HepG2 (cell line): ENCODE data around the gene NOTUM. TPM values are rescaled to one million over a fixed set of nuclear protein-coding genes. Genes with fewer than 3 reads are reported as not detected.

Source experiments
- GTF3A ChIP-seq: sonication (generic); formaldehyde crosslinking; conservative IDR thresholded peaks from 2 replicates; pipeline ENCODE4 v1.4.0; 2020; ENCODE audit warnings: mild to moderate bottlenecking, missing genetic modification reagents
- JUND ChIP-seq: sonication (generic); formaldehyde crosslinking; IDR thresholded peaks from 2 replicates; pipeline ENCODE4 v1.8.0; 2022; ENCODE audit warnings: mild to moderate bottlenecking, missing genetic modification reagents
- SIN3A ChIP-seq: IDR thresholded peaks from 2 replicates; pipeline ENCODE4 v1.6.1; 2011; ENCODE audit warnings: low read depth, mild to moderate bottlenecking, control low read depth, low read length, borderline replicate concordance
- SP2 ChIP-seq: sonication (generic); formaldehyde crosslinking; IDR thresholded peaks from 2 replicates; pipeline ENCODE4 v1.5.1; 2020; ENCODE audit warnings: mild to moderate bottlenecking, missing genetic modification reagents
- TOPORS ChIP-seq: sonication (generic); formaldehyde crosslinking; IDR thresholded peaks from 2 replicates; pipeline ENCODE4 v1.8.0; 2023; ENCODE audit warnings: mild to moderate bottlenecking, missing genetic modification reagents
- YEATS4 ChIP-seq: sonication (generic); formaldehyde crosslinking; IDR thresholded peaks from 2 replicates; pipeline ENCODE4 v1.4.0; 2020; ENCODE audit warnings: missing genetic modification reagents, borderline replicate concordance
- ZNF816 ChIP-seq: sonication (generic); formaldehyde crosslinking; IDR thresholded peaks from 2 replicates; pipeline ENCODE4 v1.8.0; 2022; ENCODE audit warnings: missing genetic modification reagents, mild to moderate bottlenecking, borderline replicate concordance
- polyA plus RNA-seq, 8 experiments: library from polyadenylated mRNA; depleted of rRNA in 3 of 8; stranded (reverse) in 7 of 8; unstranded in 1 of 8; fragments of >200 nt; fragmentation: Illumina TruSeq in 4 of 8; extraction: Trizol in 4 of 8; gene quantifications; 2 replicates each; pipeline versions ENCODE4 v1.2.1 to v1.2.3, GENCODE V29; 2011 to 2016; ENCODE audit warnings: low read depth in 4 of 8, missing spikeins in 1 of 8, mixed read lengths in 1 of 8; ENCODE audit not compliant: insufficient read depth in 1 of 8
- total RNA-seq, 5 experiments: library from RNA; depleted of rRNA; stranded (reverse); fragments of >200 nt; fragmentation: Illumina TruSeq; extraction: Trizol; gene quantifications; 2 replicates each; pipeline ENCODE4 v1.2.3, GENCODE V29; 2016; ENCODE audit warnings: low read depth in 1 of 5
- TF ChIP-seq, protein P1 (sequence below): sonication (generic); formaldehyde crosslinking; IDR thresholded peaks from 2 replicates; pipeline ENCODE4 v1.5.1; 2020; ENCODE audit warnings: missing genetic modification reagents, mild to moderate bottlenecking, borderline replicate concordance
- TF ChIP-seq, protein P2 (sequence below): sonication (generic); formaldehyde crosslinking; IDR thresholded peaks from 2 replicates; pipeline ENCODE4 v1.4.0; 2020; ENCODE audit warnings: low read depth, missing genetic modification reagents
- TF ChIP-seq, protein P3 (sequence below): sonication (generic); formaldehyde crosslinking; IDR thresholded peaks from 2 replicates; pipeline ENCODE4 v1.4.0; 2020; ENCODE audit warnings: missing genetic modification reagents; ENCODE audit errors: not compliant biosample characterization
- TF ChIP-seq, protein P4 (sequence below): sonication (generic); formaldehyde crosslinking; IDR thresholded peaks from 2 replicates; pipeline ENCODE4 v1.8.1; 2023; ENCODE audit warnings: mild to moderate bottlenecking, inconsistent platforms, moderate library complexity, missing genetic modification reagents, borderline replicate concordance
- TF ChIP-seq, protein P5 (sequence below): sonication (generic); formaldehyde crosslinking; IDR thresholded peaks from 2 replicates; pipeline ENCODE4 v1.9.0; 2021; ENCODE audit warnings: mild to moderate bottlenecking, missing genetic modification reagents

The NOTUM gene
- total and polyA plus RNA-seq, 2 of the 13 experiments (the other 11 are each of a cell fraction or from before 2014, with no cell fraction given), result 150 to 160 TPM

DNA sequence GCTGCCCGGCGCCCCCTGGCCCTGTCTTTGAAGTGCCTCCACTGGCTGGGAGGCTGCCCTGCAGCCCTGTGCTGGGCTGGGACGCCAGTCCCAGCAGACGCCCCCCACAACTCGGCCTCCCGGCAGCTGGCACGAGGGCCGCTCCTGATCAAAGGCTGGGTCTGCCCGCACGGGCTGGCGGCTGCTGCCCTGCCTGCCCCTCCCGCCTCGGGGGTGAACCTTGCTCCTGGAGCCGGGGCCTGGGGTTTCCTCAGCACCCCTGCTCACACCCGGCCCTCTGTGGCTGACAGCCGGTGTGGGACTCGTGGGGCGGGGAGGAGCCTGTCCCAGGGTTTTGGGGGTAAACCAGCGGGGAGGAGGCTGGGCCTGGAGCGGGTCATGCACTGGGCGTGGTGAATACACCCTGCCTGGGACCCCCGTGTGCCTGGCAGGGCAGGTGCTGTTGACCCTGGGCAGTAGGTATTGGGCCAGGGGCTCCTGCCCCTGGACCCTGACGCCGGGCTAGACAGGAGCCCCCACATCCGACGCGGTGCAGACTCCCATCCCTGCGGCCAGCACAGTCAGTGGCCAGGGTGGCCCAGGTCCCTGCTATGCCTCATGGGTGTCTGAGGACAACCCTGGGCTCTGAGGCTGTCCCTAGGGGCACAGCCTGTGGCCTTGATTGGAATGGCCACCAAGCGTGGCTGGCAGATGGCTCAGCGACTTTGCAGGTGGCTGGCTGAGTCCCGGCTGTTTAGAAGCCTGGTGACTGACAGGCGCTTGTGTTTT, 40.0 kb upstream of the NOTUM start (continued):
- TF ChIP-seq, protein P1, sequence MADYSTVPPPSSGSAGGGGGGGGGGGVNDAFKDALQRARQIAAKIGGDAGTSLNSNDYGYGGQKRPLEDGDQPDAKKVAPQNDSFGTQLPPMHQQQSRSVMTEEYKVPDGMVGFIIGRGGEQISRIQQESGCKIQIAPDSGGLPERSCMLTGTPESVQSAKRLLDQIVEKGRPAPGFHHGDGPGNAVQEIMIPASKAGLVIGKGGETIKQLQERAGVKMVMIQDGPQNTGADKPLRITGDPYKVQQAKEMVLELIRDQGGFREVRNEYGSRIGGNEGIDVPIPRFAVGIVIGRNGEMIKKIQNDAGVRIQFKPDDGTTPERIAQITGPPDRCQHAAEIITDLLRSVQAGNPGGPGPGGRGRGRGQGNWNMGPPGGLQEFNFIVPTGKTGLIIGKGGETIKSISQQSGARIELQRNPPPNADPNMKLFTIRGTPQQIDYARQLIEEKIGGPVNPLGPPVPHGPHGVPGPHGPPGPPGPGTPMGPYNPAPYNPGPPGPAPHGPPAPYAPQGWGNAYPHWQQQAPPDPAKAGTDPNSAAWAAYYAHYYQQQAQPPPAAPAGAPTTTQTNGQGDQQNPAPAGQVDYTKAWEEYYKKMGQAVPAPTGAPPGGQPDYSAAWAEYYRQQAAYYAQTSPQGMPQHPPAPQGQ (CRISPR knock-in tag), result no peak; the same call in 1 of the 2 replicates
- TF ChIP-seq, protein P2, sequence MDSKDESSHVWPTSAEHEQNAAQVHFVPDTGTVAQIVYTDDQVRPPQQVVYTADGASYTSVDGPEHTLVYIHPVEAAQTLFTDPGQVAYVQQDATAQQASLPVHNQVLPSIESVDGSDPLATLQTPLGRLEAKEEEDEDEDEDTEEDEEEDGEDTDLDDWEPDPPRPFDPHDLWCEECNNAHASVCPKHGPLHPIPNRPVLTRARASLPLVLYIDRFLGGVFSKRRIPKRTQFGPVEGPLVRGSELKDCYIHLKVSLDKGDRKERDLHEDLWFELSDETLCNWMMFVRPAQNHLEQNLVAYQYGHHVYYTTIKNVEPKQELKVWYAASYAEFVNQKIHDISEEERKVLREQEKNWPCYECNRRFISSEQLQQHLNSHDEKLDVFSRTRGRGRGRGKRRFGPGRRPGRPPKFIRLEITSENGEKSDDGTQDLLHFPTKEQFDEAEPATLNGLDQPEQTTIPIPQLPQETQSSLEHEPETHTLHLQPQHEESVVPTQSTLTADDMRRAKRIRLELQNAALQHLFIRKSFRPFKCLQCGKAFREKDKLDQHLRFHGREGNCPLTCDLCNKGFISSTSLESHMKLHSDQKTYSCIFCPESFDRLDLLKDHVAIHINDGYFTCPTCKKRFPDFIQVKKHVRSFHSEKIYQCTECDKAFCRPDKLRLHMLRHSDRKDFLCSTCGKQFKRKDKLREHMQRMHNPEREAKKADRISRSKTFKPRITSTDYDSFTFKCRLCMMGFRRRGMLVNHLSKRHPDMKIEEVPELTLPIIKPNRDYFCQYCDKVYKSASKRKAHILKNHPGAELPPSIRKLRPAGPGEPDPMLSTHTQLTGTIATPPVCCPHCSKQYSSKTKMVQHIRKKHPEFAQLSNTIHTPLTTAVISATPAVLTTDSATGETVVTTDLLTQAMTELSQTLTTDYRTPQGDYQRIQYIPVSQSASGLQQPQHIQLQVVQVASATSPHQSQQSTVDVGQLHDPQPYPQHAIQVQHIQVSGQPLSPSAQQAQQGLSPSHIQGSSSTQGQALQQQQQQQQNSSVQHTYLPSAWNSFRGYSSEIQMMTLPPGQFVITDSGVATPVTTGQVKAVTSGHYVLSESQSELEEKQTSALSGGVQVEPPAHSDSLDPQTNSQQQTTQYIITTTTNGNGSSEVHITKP (CRISPR knock-in tag), result 0 out of 2 replicates have a peak, but pooled peaks have one; percentile 73
- TF ChIP-seq JUND (CRISPR knock-in tag) (peak; percentile 80), TOPORS (CRISPR knock-in tag) (no peak; the same call in 1 of the 2 replicates), SP2 (CRISPR knock-in tag) (no peak; the same call in none of the 2 replicates), SIN3A (peak; percentile 19; the same call in 1 of the 2 replicates), GTF3A (CRISPR knock-in tag) (no peak; the same call in 1 of the 2 replicates), ZNF816 (CRISPR knock-in tag) (peak; percentile 26; the same call in 1 of the 2 replicates), YEATS4 (CRISPR knock-in tag) (peak; percentile 80)
- TF ChIP-seq, protein P3, sequence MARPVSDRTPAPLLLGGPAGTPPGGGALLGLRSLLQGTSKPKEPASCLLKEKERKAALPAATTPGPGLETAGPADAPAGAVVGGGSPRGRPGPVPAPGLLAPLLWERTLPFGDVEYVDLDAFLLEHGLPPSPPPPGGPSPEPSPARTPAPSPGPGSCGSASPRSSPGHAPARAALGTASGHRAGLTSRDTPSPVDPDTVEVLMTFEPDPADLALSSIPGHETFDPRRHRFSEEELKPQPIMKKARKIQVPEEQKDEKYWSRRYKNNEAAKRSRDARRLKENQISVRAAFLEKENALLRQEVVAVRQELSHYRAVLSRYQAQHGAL (CRISPR knock-in tag), result no peak
- TF ChIP-seq, protein P4, sequence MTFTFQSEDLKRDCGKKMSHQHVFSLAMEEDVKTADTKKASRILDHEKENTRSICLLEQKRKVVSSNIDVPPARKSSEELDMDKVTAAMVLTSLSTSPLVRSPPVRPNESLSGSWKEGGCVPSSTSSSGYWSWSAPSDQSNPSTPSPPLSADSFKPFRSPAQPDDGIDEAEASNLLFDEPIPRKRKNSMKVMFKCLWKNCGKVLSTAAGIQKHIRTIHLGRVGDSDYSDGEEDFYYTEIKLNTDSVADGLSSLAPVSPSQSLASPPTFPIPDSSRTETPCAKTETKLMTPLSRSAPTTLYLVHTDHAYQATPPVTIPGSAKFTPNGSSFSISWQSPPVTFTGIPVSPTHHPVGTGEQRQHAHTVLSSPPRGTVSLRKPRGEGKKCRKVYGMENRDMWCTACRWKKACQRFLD (CRISPR knock-in tag), result peak; percentile 56
- TF ChIP-seq, protein P5, sequence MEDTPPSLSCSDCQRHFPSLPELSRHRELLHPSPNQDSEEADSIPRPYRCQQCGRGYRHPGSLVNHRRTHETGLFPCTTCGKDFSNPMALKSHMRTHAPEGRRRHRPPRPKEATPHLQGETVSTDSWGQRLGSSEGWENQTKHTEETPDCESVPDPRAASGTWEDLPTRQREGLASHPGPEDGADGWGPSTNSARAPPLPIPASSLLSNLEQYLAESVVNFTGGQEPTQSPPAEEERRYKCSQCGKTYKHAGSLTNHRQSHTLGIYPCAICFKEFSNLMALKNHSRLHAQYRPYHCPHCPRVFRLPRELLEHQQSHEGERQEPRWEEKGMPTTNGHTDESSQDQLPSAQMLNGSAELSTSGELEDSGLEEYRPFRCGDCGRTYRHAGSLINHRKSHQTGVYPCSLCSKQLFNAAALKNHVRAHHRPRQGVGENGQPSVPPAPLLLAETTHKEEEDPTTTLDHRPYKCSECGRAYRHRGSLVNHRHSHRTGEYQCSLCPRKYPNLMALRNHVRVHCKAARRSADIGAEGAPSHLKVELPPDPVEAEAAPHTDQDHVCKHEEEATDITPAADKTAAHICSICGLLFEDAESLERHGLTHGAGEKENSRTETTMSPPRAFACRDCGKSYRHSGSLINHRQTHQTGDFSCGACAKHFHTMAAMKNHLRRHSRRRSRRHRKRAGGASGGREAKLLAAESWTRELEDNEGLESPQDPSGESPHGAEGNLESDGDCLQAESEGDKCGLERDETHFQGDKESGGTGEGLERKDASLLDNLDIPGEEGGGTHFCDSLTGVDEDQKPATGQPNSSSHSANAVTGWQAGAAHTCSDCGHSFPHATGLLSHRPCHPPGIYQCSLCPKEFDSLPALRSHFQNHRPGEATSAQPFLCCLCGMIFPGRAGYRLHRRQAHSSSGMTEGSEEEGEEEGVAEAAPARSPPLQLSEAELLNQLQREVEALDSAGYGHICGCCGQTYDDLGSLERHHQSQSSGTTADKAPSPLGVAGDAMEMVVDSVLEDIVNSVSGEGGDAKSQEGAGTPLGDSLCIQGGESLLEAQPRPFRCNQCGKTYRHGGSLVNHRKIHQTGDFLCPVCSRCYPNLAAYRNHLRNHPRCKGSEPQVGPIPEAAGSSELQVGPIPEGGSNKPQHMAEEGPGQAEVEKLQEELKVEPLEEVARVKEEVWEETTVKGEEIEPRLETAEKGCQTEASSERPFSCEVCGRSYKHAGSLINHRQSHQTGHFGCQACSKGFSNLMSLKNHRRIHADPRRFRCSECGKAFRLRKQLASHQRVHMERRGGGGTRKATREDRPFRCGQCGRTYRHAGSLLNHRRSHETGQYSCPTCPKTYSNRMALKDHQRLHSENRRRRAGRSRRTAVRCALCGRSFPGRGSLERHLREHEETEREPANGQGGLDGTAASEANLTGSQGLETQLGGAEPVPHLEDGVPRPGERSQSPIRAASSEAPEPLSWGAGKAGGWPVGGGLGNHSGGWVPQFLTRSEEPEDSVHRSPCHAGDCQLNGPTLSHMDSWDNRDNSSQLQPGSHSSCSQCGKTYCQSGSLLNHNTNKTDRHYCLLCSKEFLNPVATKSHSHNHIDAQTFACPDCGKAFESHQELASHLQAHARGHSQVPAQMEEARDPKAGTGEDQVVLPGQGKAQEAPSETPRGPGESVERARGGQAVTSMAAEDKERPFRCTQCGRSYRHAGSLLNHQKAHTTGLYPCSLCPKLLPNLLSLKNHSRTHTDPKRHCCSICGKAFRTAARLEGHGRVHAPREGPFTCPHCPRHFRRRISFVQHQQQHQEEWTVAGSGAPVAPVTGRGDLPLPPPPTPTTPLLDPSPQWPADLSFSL, result no peak
